Thyroid gland (tissue), 4 donors: ENCODE measurements around the gene SNRNP70.

Experiments
- POLR2A ChIP-seq, 2 donors: fragments of 450-650 bp; IDR thresholded peaks; one replicate each; pipeline ENCODE4 v1.6.1; 2017; ENCODE audit warnings: antibody characterized with exemption in 2 of 2, mild to moderate bottlenecking in 2 of 2, moderate library complexity in 1 of 2
- TF ChIP-seq, protein P1 (sequence below), 6 experiments: fragments of 200-600 bp in 3 of 6; fragments of 450-650 bp in 3 of 6; sonication (generic) in 3 of 6; IDR thresholded peaks; one replicate each; pipeline ENCODE4 v1.5.1; 2016 to 2019; ENCODE audit warnings: antibody characterized with exemption in 6 of 6, mild to moderate bottlenecking in 2 of 6, inconsistent platforms in 1 of 6, moderate library complexity in 1 of 6

DNA sequence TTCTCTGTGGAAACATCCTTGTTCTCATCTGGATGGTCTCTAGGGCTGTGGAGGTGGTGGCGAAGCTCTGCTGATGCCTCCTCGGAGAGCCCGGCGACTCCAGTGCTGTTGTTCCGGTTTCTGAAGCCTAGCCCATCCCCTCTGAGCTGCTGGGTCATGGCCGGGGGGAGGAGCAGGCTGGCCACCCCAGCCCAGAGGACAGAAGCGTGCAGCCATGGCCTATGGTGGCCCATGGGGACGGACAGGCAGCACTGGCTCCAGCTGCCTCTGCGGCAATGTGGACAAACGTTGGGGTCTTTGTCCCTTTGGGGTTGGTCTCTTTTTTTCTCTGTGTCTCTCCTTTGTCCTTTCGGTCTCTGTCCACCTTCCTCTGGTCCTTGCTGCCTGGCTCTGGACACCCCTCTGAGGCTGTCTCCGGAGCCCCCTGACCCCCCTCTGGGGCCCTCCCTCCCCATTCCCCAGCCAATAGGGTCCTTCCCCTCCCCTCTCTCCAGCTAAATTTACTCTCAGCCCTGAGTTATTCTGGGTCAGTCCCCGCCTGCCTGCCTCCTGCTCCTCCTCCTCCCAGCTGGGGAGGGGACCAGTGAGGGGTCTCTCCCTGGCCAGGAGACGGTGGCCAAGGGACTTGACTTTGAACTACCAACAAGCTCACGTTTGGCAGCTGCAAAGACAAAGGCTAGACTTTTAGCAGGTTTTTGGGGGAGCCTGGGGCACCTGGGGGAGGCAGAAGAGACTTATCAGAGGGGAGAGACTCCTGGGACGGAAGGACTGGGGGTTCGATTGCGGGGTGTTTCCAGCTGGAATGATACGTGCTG is 70.0 kb downstream of the SNRNP70 start, which contains the start of gene HRC:
- TF ChIP-seq, protein P1, sequence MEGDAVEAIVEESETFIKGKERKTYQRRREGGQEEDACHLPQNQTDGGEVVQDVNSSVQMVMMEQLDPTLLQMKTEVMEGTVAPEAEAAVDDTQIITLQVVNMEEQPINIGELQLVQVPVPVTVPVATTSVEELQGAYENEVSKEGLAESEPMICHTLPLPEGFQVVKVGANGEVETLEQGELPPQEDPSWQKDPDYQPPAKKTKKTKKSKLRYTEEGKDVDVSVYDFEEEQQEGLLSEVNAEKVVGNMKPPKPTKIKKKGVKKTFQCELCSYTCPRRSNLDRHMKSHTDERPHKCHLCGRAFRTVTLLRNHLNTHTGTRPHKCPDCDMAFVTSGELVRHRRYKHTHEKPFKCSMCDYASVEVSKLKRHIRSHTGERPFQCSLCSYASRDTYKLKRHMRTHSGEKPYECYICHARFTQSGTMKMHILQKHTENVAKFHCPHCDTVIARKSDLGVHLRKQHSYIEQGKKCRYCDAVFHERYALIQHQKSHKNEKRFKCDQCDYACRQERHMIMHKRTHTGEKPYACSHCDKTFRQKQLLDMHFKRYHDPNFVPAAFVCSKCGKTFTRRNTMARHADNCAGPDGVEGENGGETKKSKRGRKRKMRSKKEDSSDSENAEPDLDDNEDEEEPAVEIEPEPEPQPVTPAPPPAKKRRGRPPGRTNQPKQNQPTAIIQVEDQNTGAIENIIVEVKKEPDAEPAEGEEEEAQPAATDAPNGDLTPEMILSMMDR (IDR thresholded peaks at IDR 0.05): no peak
- TF ChIP-seq POLR2A (IDR thresholded peaks at IDR 0.05): no peak
